ENCODE data around the gene IDH3A.

DNA sequence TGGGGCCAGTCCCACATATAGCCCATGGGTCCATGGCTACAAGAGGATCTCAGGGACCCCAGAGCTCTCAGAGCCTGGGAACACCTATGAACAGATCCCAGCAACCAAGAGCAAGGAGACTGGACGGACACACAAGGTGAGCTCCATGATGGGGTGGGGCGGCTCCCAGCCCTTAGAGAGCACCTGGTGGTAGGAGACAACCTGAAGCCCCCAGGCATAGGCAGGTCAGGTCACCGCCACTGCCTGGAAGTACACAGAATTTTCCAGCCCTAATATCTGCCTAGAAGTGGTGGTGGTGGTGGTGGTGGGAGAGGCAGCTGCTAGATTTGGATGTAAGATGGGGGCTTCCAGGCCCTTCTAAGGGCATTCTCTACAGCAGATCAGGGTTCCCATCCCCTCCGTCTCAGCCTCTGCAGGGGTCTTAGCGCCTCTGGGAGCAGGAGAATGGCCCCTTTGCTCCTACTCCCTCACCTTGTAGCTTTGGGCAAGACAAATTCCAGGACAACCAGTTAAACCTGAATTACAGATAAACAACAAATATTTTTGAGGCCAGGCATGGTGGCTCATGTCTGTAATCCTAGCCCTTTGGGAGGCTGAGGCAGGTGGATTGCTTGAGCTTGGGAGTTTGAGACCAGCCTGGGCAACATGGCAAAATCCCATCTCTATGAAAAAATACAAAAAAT is 47.6 kb upstream of the IDH3A start:
- TF ChIP-seq CTCF (IDR thresholded peaks at IDR 0.05) (no peak), POLR2AphosphoS5 (IDR thresholded peaks at IDR 0.05; ENCODE audit: insufficient read depth in 1 of 2, low read depth in 1 of 2) (no peak)
